CD14-positive monocyte (primary cell): Measurements from ENCODE around the gene SPATA19. TPM values are rescaled to one million over a fixed set of nuclear protein-coding genes. Genes with fewer than 3 reads are reported as not detected.

ENCODE experiments used
- DNase-seq, 3 donors: peaks; one replicate each; pipeline ENCODE4 v3.0.0-alpha.2; 2011 to 2022
- H2AFZ ChIP-seq: 2 replicates; pipeline ENCODE4 v1.6.0; 2012; ENCODE audit warnings: mild to moderate bottlenecking, low read depth, low read length, inconsistent platforms; ENCODE audit not compliant: insufficient read depth, poor library complexity, severe bottlenecking
- H3K27ac ChIP-seq, 2 donors: 1 replicate in 1 of 2; 2 replicates in 1 of 2; pipeline ENCODE4 v1.5.1; 2012 to 2013; ENCODE audit warnings: low read length in 2 of 2, control low read depth in 1 of 2, inconsistent platforms in 1 of 2, low read depth in 1 of 2, mild to moderate bottlenecking in 1 of 2
- H3K27me3 ChIP-seq, 2 donors: one replicate each; pipeline versions ENCODE4 v1.6.0 to v1.6.1; 2011 to 2013; ENCODE audit warnings: low read length in 2 of 2; ENCODE audit not compliant: control insufficient read depth in 2 of 2, insufficient read depth in 2 of 2
- H3K36me3 ChIP-seq, 2 donors: replicated peaks in 1 of 2; 1 replicate in 1 of 2; 2 replicates in 1 of 2; pipeline versions ENCODE4 v1.5.1 to v1.6.1; 2012 to 2013; ENCODE audit warnings: low read length in 2 of 2, control low read depth in 1 of 2, inconsistent platforms in 1 of 2, mild to moderate bottlenecking in 1 of 2; ENCODE audit not compliant: insufficient read depth in 2 of 2, control insufficient read depth in 1 of 2
- H3K4me1 ChIP-seq, 2 donors: 1 replicate in 1 of 2; 2 replicates in 1 of 2; pipeline versions ENCODE4 v1.5.1 to v1.6.1; 2012 to 2013; ENCODE audit warnings: low read length in 2 of 2, control low read depth in 1 of 2, inconsistent platforms in 1 of 2, mild to moderate bottlenecking in 1 of 2, moderate library complexity in 1 of 2; ENCODE audit not compliant: insufficient read depth in 2 of 2, control insufficient read depth in 1 of 2
- H3K4me2 ChIP-seq: replicated peaks from 2 replicates; pipeline ENCODE3; 2012; ENCODE audit warnings: low read length, moderate library complexity, mild to moderate bottlenecking; ENCODE audit not compliant: poor library complexity, severe bottlenecking; ENCODE audit errors: extremely low read depth
- H3K4me3 ChIP-seq, 3 experiments: fragments of 200-600 bp in 1 of 3; sonication (generic) in 1 of 3; replicated peaks in 1 of 3; 1 replicate in 2 of 3; 2 replicates in 1 of 3; pipeline ENCODE4 v1.5.1; 2011 to 2013; ENCODE audit warnings: low read length in 3 of 3, mild to moderate bottlenecking in 3 of 3, control low read depth in 2 of 3, low read depth in 2 of 3, inconsistent platforms in 1 of 3, moderate library complexity in 1 of 3
- H3K79me2 ChIP-seq: 2 replicates; pipeline ENCODE4 v1.6.0; 2012; ENCODE audit warnings: mild to moderate bottlenecking, control low read depth, inconsistent platforms, low read length, moderate library complexity; ENCODE audit not compliant: insufficient read depth
- H3K9ac ChIP-seq: 2 replicates; pipeline ENCODE4 v1.6.0; 2017; ENCODE audit warnings: low read length, mild to moderate bottlenecking; ENCODE audit not compliant: insufficient read depth, poor library complexity, severe bottlenecking
- H3K9me3 ChIP-seq, 2 donors: replicated peaks in 1 of 2; 1 replicate in 1 of 2; 2 replicates in 1 of 2; pipeline versions ENCODE4 v1.5.1 to v1.6.1; 2012 to 2013; ENCODE audit warnings: low read length in 2 of 2, control low read depth in 1 of 2; ENCODE audit not compliant: control insufficient read depth in 1 of 2, insufficient read depth in 1 of 2
- H4K20me1 ChIP-seq: 2 replicates; pipeline ENCODE4 v1.6.0; 2012; ENCODE audit warnings: mild to moderate bottlenecking, low read length, control low read depth, moderate library complexity; ENCODE audit not compliant: insufficient read depth
- H3K27ac Mint-ChIP-seq, 7 donors: one replicate each; pipeline ENCODE4 v1.8.0; 2020; ENCODE audit warnings: mild to moderate bottlenecking in 7 of 7, mixed read lengths in 7 of 7, moderate library complexity in 6 of 7, inconsistent platforms in 2 of 7
- H3K27me3 Mint-ChIP-seq, 3 donors: one replicate each; pipeline ENCODE4 v1.8.0; 2021 to 2022; ENCODE audit warnings: low read depth in 3 of 3, mild to moderate bottlenecking in 3 of 3, mixed read lengths in 3 of 3, moderate library complexity in 3 of 3, inconsistent platforms in 1 of 3
- H3K36me3 Mint-ChIP-seq, 2 donors: one replicate each; pipeline ENCODE4 v1.8.0; 2020; ENCODE audit warnings: mixed read lengths in 2 of 2, inconsistent platforms in 1 of 2, mild to moderate bottlenecking in 1 of 2
- H3K4me1 Mint-ChIP-seq: one replicate; pipeline ENCODE4 v1.8.0; 2020; ENCODE audit warnings: mild to moderate bottlenecking, mixed read lengths
- H3K4me3 Mint-ChIP-seq, 2 donors: one replicate each; pipeline ENCODE4 v1.8.0; 2020; ENCODE audit warnings: mild to moderate bottlenecking in 2 of 2, mixed read lengths in 2 of 2, moderate library complexity in 1 of 2
- H3K9me3 Mint-ChIP-seq, 7 donors: one replicate each; pipeline ENCODE4 v1.8.0; 2020 to 2022; ENCODE audit warnings: mixed read lengths in 7 of 7, mild to moderate bottlenecking in 6 of 7, moderate library complexity in 6 of 7, inconsistent platforms in 2 of 7
- CTCF ChIP-seq: fragments of 200-600 bp; IDR thresholded peaks from one replicate; pipeline ENCODE4 v1.8.0; 2022; ENCODE audit warnings: antibody characterized with exemption, mild to moderate bottlenecking
- WGBS: methylation state at CpG from one replicate; pipeline ENCODE4 v1.1.5; 2013; ENCODE audit warnings: missing lambda C conversion rate; ENCODE audit not compliant: insufficient coverage; 5-methylcytosine and 5-hydroxymethylcytosine counted together
- intact Hi-C, 2 donors: fragments of 100-400 bp; cut with micrococcal nuclease; formaldehyde crosslinking; loops; one replicate each; pipeline versions ENCODE4 v1.15.0 to v1.15.1; 2023
- polyA plus RNA-seq, 3 donors: library from polyadenylated mRNA; depleted of rRNA in 1 of 3; unstranded in 2 of 3; stranded (reverse) in 1 of 3; fragments of 300-500 nt in 2 of 3; fragments of >200 nt in 1 of 3; fragmentation: Illumina TruSeq in 2 of 3; gene quantifications; 1 replicate in 2 of 3; 2 replicates in 1 of 3; pipeline ENCODE4 v1.2.3, GENCODE V29; 2012 to 2021

SPATA19 gene
- polyA plus RNA-seq, 3 donors = not detected

DNA sequence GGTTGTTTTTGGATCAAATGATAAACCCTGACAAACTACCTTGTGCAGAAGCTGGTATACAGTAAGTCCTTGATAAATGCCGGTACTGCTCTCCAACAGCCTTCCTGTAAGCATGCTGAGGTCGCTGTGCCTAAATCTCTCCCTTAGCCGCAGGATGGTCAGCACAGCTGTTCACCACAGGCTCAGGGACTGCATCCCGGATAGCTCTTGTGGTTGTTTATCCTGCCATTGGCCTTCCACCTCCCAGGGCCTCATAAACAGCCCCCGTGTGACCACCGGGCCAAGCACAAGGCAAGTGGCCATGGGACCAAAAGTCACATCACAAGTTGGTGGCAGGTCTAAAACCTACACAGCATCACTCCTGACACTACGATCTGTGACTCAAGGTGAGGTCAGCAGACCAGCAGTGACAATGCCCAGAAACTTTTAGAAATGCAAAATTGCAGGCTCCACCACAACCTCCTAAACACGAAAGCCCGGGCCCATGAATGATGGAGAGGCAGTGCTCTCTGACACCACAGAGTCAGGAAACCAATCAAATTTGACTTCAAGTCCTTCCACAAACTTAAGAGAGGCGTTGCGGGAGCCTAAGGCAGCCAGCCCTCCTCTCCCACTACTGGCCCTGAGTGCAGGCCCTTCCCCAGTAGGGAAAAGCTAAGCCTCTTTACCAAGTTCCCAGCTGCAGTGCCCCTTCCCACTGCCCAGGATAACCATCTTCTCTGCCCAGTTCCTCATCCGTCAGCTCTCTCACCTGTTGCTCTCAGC lies 3.9 kb downstream of the SPATA19 start:
- Histone ChIP-seq H3K9ac (no peak overlapping the region), H3K4me3 (no peak overlapping the region), H3K4me1 (no peaks in the 10 kb centered on the region), H3K9me3 (no peaks in the 10 kb centered on the region), H3K36me3 (no peaks in the 10 kb centered on the region), H2AFZ (no peak overlapping the region), H4K20me1 (no peaks in the 10 kb centered on the region), H3K4me2 (no peak overlapping the region), H3K79me2 (no peaks in the 10 kb centered on the region), H3K27ac (no peak overlapping the region), H3K27me3 (no peaks in the 10 kb centered on the region)
- 82% methylated on average over 11 of the region's 12 CpGs for WGBS
- H3K27ac Mint-ChIP-seq = no peak overlapping the region
- H3K4me3 Mint-ChIP-seq = no peak overlapping the region
- DNase-seq = no peak
- peaks cover 0 to 5% (median 2%) of the 10 kb centered on the region in 7 donors for H3K9me3 Mint-ChIP-seq
- intact Hi-C loops = no loop called here
- no peaks in the 10 kb centered on the region for H3K4me1 Mint-ChIP-seq
- peaks cover 0 to 2% (median 0%) of the 10 kb centered on the region in 3 donors for H3K27me3 Mint-ChIP-seq
- no peaks in the 10 kb centered on the region for H3K36me3 Mint-ChIP-seq
- TF ChIP-seq CTCF = no peak

GRCh38 chr11:133840479-133840941 lies 4.8 kb downstream of the SPATA19 start:
- H3K4me1 ChIP-seq = no peaks in the 10 kb centered on the region
- Mint-ChIP-seq H3K9me3 (peaks cover 0 to 4% (median 0%) of the 10 kb centered on the region in 7 donors), H3K36me3 (no peaks in the 10 kb centered on the region), H3K27ac (no peak overlapping the region), H3K4me3 (no peak overlapping the region), H3K4me1 (no peaks in the 10 kb centered on the region), H3K27me3 (peaks cover 0 to 4% (median 2%) of the 10 kb centered on the region in 3 donors)
- TF ChIP-seq CTCF = no peak
- H3K79me2 ChIP-seq = no peaks in the 10 kb centered on the region
- no peak overlapping the region for H3K9ac ChIP-seq
- no peak overlapping the region for H3K4me3 ChIP-seq
- intact Hi-C loops = no loop called here
- 87% methylated on average over 7 of the region's 7 CpGs for WGBS
- H3K4me2 ChIP-seq = no peak overlapping the region
- no peak overlapping the region for H2AFZ ChIP-seq
- H3K27ac ChIP-seq = no peak overlapping the region
- no peaks in the 10 kb centered on the region for H3K9me3 ChIP-seq
- H3K27me3 ChIP-seq = no peaks in the 10 kb centered on the region
- no peak for DNase-seq
- H3K36me3 ChIP-seq = no peaks in the 10 kb centered on the region
- H4K20me1 ChIP-seq = no peaks in the 10 kb centered on the region
